KOPT-K1 (cell line): ENCODE data around the gene ARHGAP33.
"Not testable (repeated sequence)": the region's sequence is repeated elsewhere in the genome, so short reads cannot be mapped to it uniquely, and the experiment has no call there.

Experiments used
- H3K27ac ChIP-seq: fragments of 200-600 bp; sonication (generic); 2 replicates; pipeline ENCODE4 v1.5.1; 2016; ENCODE audit warnings: antibody characterized with exemption, mild to moderate bottlenecking, low read depth, low read length; ENCODE audit not compliant: poor library complexity, severe bottlenecking
- H3K36me3 ChIP-seq: fragments of 200-600 bp; sonication (generic); 2 replicates; pipeline ENCODE4 v1.5.1; 2017; ENCODE audit warnings: antibody characterized with exemption, mild to moderate bottlenecking, low read length, moderate library complexity; ENCODE audit not compliant: insufficient read depth
- H3K9me3 ChIP-seq: fragments of 200-600 bp; sonication (generic); 2 replicates; pipeline ENCODE4 v1.5.1; 2017; ENCODE audit warnings: antibody characterized with exemption, low read length, mild to moderate bottlenecking; ENCODE audit not compliant: insufficient read depth, poor library complexity, severe bottlenecking

ARHGAP33 gene

GRCh38 chr19:35789195-35789977 is 14.0 kb downstream of the ARHGAP33 start:
- Histone ChIP-seq H3K27ac (no peak overlapping the region), H3K36me3 (peaks cover 32% of the 10 kb centered on the region), H3K9me3 (no peaks in the 10 kb centered on the region)

- H3K27ac ChIP-seq = no peak overlapping the region
- peaks cover 26% of the 10 kb centered on the region for H3K36me3 ChIP-seq
- H3K9me3 ChIP-seq = no peaks in the 10 kb centered on the region
These were observed 14.9 kb downstream of the ARHGAP33 start for GRCh38 chr19:35789978-35790944.

- Histone ChIP-seq H3K27ac (no peak overlapping the region), H3K36me3 (peaks cover 17% of the 10 kb centered on the region), H3K9me3 (no peaks in the 10 kb centered on the region)
These were observed 15.8 kb downstream of the ARHGAP33 start for GRCh38 chr19:35790981-35791813.

GRCh38 chr19:35791814-35792279 is 16.5 kb downstream of the ARHGAP33 start:
- H3K36me3 ChIP-seq = peaks cover 11% of the 10 kb centered on the region
- no peak overlapping the region for H3K27ac ChIP-seq
- no peaks in the 10 kb centered on the region for H3K9me3 ChIP-seq

- H3K27ac ChIP-seq = no peak overlapping the region
- peaks cover 7% of the 10 kb centered on the region for H3K36me3 ChIP-seq
- H3K9me3 ChIP-seq = no peaks in the 10 kb centered on the region
These were observed 16.9 kb downstream of the ARHGAP33 start for GRCh38 chr19:35792312-35792711.

- Histone ChIP-seq H3K27ac (no peak overlapping the region), H3K36me3 (peaks cover under 1% of the 10 kb centered on the region; the same call in 1 of the 2 replicates), H3K9me3 (no peaks in the 10 kb centered on the region)
These were observed 17.5 kb downstream of the ARHGAP33 start for GRCh38 chr19:35792888-35793287.

GRCh38 chr19:35793381-35794165 is 18.2 kb downstream of the ARHGAP33 start:
- H3K9me3 ChIP-seq = no peaks in the 10 kb centered on the region
- no peaks in the 10 kb centered on the region; the same call in 1 of the 2 replicates for H3K36me3 ChIP-seq
- no peak overlapping the region for H3K27ac ChIP-seq

GRCh38 chr19:35795564-35795963 is 20.2 kb downstream of the ARHGAP33 start:
- not testable (repeated sequence) for H3K36me3 ChIP-seq, H3K27ac ChIP-seq, H3K9me3 ChIP-seq

- Histone ChIP-seq H3K9me3 (no peaks in the 10 kb centered on the region), H3K36me3 (no peaks in the 10 kb centered on the region), H3K27ac (no peak overlapping the region)
These were observed 21.5 kb downstream of the ARHGAP33 start for GRCh38 chr19:35796645-35797542.

- no peaks in the 10 kb centered on the region for H3K36me3 ChIP-seq
- H3K9me3 ChIP-seq = no peaks in the 10 kb centered on the region
- H3K27ac ChIP-seq = no peak overlapping the region
These were observed 22.3 kb downstream of the ARHGAP33 start for GRCh38 chr19:35797663-35798062.

GRCh38 chr19:35801828-35802227 is 26.5 kb downstream of the ARHGAP33 start:
- Histone ChIP-seq H3K9me3 (no peaks in the 10 kb centered on the region), H3K36me3 (no peaks in the 10 kb centered on the region), H3K27ac (no peak overlapping the region)

- H3K36me3 ChIP-seq = no peaks in the 10 kb centered on the region
These were observed 30.2 kb downstream of the ARHGAP33 start for GRCh38 chr19:35805526-35806102.

GRCh38 chr19:35806597-35806996 is 31.2 kb downstream of the ARHGAP33 start:
- Histone ChIP-seq H3K27ac (no peak overlapping the region), H3K9me3 (no peaks in the 10 kb centered on the region), H3K36me3 (no peaks in the 10 kb centered on the region)

More at GRCh38 chr19:35805526-35806102, 30.2 kb downstream of the ARHGAP33 start:
- H3K9me3 ChIP-seq = no peaks in the 10 kb centered on the region
- H3K27ac ChIP-seq = no peak overlapping the region
